Measurements from ENCODE around the gene BCL2L12. TPM values are rescaled to one million over a fixed set of nuclear protein-coding genes. Genes with fewer than 3 reads are reported as not detected.

BCL2L12 gene
- total and polyA plus RNA-seq, 2 of the 13 experiments (the other 11 are each of a cell fraction or from before 2014, with no cell fraction given) = 26.8 to 40.8 TPM

- TF ChIP-seq YY1 (IDR thresholded peaks at IDR 0.05; ENCODE audit: insufficient read depth, insufficient replicate concordance, low read depth, low read length) (peak; percentile 95), ZNF543 (CRISPR knock-in tag; IDR thresholded peaks at IDR 0.05) (no peak), RORA (CRISPR knock-in tag; IDR thresholded peaks at IDR 0.05) (no peak), NKX3-1 (CRISPR knock-in tag; IDR thresholded peaks at IDR 0.05) (no peak), ATF1 (CRISPR knock-in tag; IDR thresholded peaks at IDR 0.05) (peak; percentile 95), CEBPB (IDR thresholded peaks at IDR 0.05; ENCODE audit: borderline replicate concordance, low read depth, low read length) (peak; percentile 85), ARID5B (CRISPR knock-in tag; IDR thresholded peaks at IDR 0.05) (peak; percentile 43; the same call in 1 of the 2 replicates), HNF1B (CRISPR knock-in tag; IDR thresholded peaks at IDR 0.05) (peak; percentile 86; the same call in 1 of the 2 replicates), ZNF512B (CRISPR knock-in tag; IDR thresholded peaks at IDR 0.05; ENCODE audit: borderline replicate concordance) (no peak), ZNF121 (CRISPR knock-in tag; IDR thresholded peaks at IDR 0.05) (no peak), GLI4 (CRISPR knock-in tag; IDR thresholded peaks at IDR 0.05; ENCODE audit: borderline replicate concordance) (0 out of 2 replicates have a peak, but pooled peaks have one; percentile 21), ZNF713 (CRISPR knock-in tag; IDR thresholded peaks at IDR 0.05) (no peak), ZBTB14 (CRISPR knock-in tag; IDR thresholded peaks at IDR 0.05) (no peak), RBFOX2 (IDR thresholded peaks at IDR 0.05; ENCODE audit: low read depth, low read length) (peak; percentile 93), ZNF678 (CRISPR knock-in tag; IDR thresholded peaks at IDR 0.05) (no peak)
- TF ChIP-seq, protein P1, sequence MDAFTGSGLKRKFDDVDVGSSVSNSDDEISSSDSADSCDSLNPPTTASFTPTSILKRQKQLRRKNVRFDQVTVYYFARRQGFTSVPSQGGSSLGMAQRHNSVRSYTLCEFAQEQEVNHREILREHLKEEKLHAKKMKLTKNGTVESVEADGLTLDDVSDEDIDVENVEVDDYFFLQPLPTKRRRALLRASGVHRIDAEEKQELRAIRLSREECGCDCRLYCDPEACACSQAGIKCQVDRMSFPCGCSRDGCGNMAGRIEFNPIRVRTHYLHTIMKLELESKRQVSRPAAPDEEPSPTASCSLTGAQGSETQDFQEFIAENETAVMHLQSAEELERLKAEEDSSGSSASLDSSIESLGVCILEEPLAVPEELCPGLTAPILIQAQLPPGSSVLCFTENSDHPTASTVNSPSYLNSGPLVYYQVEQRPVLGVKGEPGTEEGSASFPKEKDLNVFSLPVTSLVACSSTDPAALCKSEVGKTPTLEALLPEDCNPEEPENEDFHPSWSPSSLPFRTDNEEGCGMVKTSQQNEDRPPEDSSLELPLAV (CRISPR knock-in tag; conservative IDR thresholded peaks at IDR 0.05; ENCODE audit: low read depth) = no peak
Measured at GRCh38 chr19:49641688-49642491, 23.8 kb upstream of the BCL2L12 start, which contains the start of gene SCAF1 (continued).

Measured in HepG2 (cell line).